Mucosa of gallbladder (tissue), 1 donor: ENCODE data around the gene ARHGAP19. TPM values are rescaled to one million over a fixed set of nuclear protein-coding genes. Genes with fewer than 3 reads are reported as not detected.

Experiments
- DNase-seq: peaks from one replicate; pipeline ENCODE4 v3.0.0-alpha.2; 2020; ENCODE audit warnings: low spot score
- total RNA-seq: library from RNA; stranded (reverse); gene quantifications from one replicate; pipeline ENCODE4 v1.2.1, GENCODE V29; 2021
- donor health status: DM: no; HTN: no; CAD: no.

Gene ARHGAP19
- total RNA-seq, 1 donor from 2014 or later, result 10.9 TPM

DNA sequence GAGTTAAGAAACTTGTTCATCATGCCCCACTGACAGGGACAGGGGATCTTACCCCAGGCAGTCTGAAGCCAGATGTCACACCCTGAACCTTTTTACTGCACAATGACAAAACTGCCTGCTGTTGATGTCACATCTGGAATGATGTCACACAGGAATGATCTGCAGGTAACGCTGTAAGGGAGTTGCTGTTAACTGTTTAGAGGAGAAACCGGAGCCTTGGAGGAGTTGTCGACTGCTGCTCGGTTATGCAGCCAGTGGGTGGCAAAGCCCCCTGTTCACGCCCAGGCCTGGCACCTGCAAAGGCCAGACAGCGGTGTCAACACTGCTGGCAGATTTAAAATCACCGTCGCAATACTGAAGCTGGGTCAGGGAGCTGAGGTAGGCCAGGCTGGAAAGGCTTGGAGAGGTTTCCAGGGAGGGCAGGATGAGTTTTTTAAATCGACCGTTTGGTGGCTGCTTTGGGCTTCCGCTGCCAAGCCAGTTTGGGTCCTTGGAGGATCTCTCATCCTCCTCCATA lies 96.7 kb downstream of the ARHGAP19 start:
- DNase-seq, result no peak

DNA sequence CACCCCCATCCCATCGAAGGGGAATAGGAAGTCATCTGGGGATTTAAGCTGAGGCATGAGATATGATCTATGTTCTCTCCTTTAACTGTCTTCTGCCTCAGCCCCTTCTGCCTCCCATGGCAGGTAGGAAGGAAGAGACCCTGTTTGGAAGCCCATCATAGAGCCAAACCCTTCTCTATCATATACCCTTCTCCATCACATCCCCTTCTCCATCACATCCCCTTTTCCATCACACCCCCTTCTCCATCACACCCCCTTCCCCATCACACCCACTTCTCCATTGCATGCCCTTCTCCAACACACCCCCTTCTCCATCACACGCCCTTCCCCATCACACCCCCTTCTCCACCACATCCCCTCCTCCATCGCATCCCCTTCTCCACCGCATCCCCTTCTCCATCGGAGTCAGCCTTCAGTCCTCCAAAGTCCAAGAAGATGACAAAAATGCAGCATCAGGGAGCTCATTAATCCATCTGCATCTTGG lies 99.4 kb downstream of the ARHGAP19 start:
- no peak for DNase-seq

- DNase-seq, result no peak
These were observed 102.0 kb downstream of the ARHGAP19 start for GRCh38 chr10:97190450-97190849.

DNA sequence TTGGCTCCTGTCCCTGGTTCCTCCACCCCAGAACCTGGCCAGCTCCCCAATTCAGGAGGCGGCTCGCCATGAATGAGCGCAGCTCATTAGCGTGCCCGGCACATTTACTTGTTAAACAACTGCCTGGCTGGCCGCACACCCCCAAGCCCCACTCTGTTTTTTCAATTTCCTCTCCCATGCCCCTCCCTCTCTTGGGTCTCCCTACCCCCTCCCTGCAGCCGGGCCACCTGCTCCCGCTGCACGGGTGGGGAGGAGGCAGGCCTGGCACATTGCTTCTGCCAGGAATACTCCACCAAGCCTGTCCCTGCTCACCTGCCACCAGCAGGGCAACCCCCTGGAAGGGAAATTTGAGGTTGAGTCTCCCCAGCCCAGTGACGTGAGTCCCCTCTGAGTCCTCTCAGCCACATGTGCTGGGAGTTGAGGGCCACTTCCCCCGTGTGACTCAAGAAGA lies 104.2 kb downstream of the ARHGAP19 start:
- DNase-seq, result no peak

DNA sequence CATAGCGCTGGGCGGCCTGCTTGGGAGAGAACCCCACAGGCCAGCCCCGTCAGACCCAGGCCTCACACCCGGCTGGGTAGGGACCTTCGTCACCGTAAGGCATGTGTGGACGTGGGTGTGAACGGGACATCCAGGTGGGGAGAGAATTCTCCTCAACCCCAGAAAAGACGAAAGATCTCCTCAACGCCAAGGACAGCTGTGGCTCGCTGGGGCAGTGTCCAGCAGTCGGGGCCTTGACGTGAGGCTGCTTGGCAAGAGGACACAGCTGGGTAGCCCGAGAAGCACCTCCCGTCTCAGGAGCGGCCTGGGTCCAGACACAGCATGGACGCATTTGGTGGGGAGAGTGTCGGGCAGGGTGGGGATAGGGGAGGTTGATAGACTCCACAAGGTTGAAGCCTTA lies 105.5 kb downstream of the ARHGAP19 start:
- no peak for DNase-seq

GRCh38 chr10:97185326-97186058 lies 106.9 kb downstream of the ARHGAP19 start, which contains the start of gene SLIT1:
Gene SLIT1, minus strand, starts transcription at chr10:97185959. Its CDS starts 285 bp downstream, at chr10:97185674.
- DNase-seq, result no peak

DNA sequence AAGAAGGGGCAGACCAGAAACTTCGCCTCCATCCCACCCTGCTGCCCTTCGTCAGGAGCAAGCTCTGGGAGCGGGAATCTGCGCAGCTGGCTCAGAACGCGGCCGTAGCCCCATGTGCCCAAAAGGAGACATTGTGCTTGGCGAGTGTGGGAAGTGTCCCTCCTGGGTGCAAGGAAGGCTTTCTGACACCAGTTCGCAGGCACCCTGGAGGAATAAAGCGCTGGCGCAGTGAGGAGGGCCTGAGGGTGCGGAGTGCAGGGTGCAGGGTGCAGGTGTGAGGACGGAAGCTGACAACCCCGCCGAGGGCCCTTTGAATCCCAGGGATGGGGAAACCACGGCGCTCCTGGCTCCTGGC lies 107.5 kb downstream of the ARHGAP19 start:
- DNase-seq, result no peak

- no peak for DNase-seq
These were observed 109.1 kb downstream of the ARHGAP19 start for GRCh38 chr10:97183314-97183713.

- no peak for DNase-seq
These were observed 110.0 kb downstream of the ARHGAP19 start for GRCh38 chr10:97182288-97182990.

DNA sequence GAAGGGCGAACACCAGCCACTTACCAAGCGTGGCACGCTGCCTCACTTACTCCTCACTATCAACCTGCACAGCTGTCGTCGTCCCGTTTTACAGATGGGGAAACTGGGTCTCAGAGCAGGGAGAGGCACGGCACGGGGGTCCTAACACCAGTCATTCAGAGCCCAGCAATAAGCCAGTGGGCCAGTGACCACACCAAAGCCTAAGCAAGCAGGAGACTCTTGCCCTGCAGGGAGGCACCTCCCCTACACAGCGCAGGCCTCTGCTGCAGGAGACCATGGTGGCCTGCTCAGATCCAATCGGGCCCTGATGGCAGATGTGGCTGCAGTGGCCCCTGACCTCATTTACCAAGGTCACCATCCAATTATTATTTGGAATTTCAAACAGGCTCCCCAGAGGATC lies 111.5 kb downstream of the ARHGAP19 start:
- DNase-seq, result no peak

DNA sequence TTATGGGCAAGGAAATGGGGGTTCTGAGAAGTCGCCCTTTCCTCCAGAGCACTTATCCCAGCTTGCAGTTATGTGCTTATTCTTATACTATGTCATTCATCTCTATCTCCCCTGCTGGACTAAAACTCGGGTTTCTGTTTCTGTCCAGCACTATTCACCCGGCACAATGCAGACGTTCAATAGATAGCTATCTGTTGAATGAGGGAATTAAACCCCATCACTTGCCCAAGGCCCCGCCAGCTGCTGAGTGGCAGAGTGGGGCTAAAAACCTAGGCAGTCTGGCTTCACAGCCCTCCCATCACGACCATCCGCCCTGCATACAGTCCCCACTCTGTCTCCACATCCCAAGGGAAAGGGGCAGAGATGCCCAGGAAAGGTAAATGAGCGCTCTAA lies 112.1 kb downstream of the ARHGAP19 start:
- DNase-seq, result no peak

DNA sequence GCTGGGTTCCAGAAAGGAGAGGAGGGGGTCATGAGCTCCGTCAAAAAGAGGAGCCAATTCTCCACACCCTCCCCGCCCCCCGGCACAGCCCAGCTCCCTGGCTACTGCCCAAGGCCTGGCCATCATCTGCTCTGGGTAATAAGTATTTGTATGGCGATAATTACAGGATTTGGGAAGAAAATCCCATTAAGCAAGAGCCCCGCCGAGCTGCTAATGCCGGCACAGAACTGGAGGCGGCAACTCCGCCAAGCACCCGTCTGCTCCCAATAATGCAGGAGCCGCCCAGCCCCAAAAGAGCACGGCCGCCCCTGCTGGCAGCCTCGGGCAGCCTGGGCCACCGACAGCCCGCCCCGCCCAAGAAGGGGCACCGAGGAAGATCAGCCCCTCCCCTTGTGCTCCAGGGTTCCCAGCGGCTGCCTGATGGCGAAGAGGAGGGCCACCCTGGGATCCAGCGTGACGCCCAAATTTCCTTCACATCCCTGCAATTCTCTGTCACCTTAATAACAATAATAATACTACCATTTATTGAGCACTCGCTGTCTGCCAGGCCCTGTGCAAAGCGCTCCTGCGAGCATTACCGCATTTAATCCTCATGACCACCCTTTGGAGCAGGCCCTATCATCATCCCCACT lies 112.6 kb downstream of the ARHGAP19 start:
- no peak for DNase-seq

- no peak for DNase-seq
These were observed 113.1 kb downstream of the ARHGAP19 start for GRCh38 chr10:97179311-97179710.

GRCh38 chr10:97178074-97178473 lies 114.4 kb downstream of the ARHGAP19 start:
- no peak for DNase-seq

DNA sequence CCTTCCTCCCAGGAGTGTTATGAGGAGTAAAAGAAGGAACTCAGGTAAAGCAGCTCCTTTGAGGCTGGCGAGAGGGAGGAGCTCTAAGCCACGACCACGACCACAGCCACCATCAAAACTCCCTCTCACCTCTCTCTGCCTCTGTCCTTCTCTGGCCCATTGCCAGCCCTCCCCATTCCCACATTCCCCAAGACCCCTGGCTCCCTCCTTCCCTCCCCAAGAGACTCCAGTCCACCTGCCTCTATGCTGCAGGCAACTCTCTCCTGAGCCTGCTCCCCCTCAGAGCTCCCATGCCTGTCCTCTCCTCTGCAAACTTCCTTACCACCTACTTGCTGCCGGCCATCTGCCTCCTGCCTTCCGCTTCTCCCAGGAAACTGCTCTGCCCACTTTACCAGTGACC lies 116.2 kb downstream of the ARHGAP19 start:
- no peak for DNase-seq

DNA sequence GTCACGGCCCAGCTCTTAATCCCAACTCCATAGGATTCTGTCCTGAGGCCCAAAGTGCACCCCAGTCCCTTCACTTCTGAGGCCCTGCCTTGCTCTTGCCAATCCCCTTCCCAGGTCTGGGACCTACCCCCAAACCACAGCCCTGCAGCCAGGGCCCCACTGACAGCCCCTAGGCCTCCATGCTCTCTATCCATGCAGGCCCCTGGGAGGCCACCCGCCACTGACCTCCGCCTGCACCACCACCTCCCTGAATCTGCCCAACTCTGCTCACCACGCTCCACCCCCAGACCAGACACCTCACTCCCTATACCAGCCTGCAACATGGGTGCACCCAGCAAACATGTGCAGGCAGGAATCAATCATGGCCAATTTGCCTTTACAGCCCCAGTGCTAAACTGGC lies 116.9 kb downstream of the ARHGAP19 start:
- DNase-seq, result no peak

DNA sequence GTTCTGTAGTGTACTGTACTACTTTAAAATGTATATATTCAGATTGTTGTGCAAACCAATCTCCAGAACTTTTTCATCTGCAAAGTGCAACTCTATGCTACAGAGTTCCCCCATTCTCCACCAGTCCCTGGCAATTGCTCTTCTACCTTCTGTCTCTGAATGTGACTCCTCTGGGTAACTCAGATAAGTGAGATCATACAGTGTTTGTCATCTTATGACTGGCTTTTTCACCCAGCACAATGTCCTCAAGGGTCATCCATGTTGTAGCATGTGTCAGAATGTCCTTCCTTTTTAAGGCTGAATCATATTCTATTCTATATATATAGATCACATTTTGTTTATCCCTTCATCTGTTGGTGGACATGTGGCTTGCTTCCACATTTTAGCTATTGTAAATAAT lies 117.5 kb downstream of the ARHGAP19 start:
- DNase-seq, result no peak

- DNase-seq, result no peak
These were observed 118.1 kb downstream of the ARHGAP19 start for GRCh38 chr10:97174276-97174775.

- DNase-seq, result no peak
These were observed 119.4 kb downstream of the ARHGAP19 start for GRCh38 chr10:97173036-97173435.
